ENCODE results near the gene ELK3.

- no peak for TF ChIP-seq CTCF (conservative IDR thresholded peaks at IDR 0.05; ENCODE audit: low read length)
- TF ChIP-seq EZH2phosphoT487 (IDR thresholded peaks at IDR 0.05; ENCODE audit: borderline replicate concordance) = no peak
These were observed 10.2 kb downstream of the ELK3 start for GRCh38 chr12:96204381-96204780.

Data from Loucy (cell line).